Vagina (tissue), 2 donors: ENCODE data around the gene TMEM167A. TPM values are rescaled to one million over a fixed set of nuclear protein-coding genes. Genes with fewer than 3 reads are reported as not detected.

Source experiments
- DNase-seq, 2 donors: peaks; one replicate each; pipeline ENCODE4 v3.0.0-alpha.2; 2017; ENCODE audit errors: extremely low spot score in 2 of 2
- H3K27ac ChIP-seq: fragments of 200-600 bp; sonication (generic); one replicate; pipeline ENCODE4 v1.5.1; 2019
- H3K27me3 ChIP-seq: fragments of 200-600 bp; sonication (generic); one replicate; pipeline ENCODE4 v1.5.1; 2019
- H3K36me3 ChIP-seq, 2 donors: fragments of 200-600 bp; sonication (generic); one replicate each; pipeline ENCODE4 v1.5.1; 2017 to 2019
- H3K4me1 ChIP-seq: fragments of 200-600 bp; sonication (generic); one replicate; pipeline ENCODE4 v1.5.1; 2019
- H3K4me3 ChIP-seq, 2 donors: fragments of 200-600 bp; sonication (generic); 1 replicate in 1 of 2; 2 replicates in 1 of 2; pipeline ENCODE4 v1.5.1; 2016 to 2019
- H3K9me3 ChIP-seq: fragments of 200-600 bp; sonication (generic); one replicate; pipeline ENCODE4 v1.5.1; 2019
- POLR2A ChIP-seq, 2 donors: fragments of 450-650 bp; IDR thresholded peaks; one replicate each; pipeline ENCODE4 v1.6.1; 2017; ENCODE audit warnings: antibody characterized with exemption in 2 of 2, mild to moderate bottlenecking in 2 of 2, moderate library complexity in 2 of 2
- POLR2AphosphoS5 ChIP-seq, 2 donors: sonication (generic); formaldehyde crosslinking; IDR thresholded peaks; one replicate each; pipeline ENCODE4 v1.9.0; 2017; ENCODE audit warnings: antibody characterized with exemption in 2 of 2, mild to moderate bottlenecking in 2 of 2, low read depth in 1 of 2; ENCODE audit not compliant: insufficient read depth in 1 of 2
- intact Hi-C: fragments of 100-400 bp; cut with DNase I; formaldehyde crosslinking; loops from one replicate; pipeline ENCODE4 v1.15.1; 2023
- total RNA-seq: library from RNA; depleted of rRNA; stranded (reverse); fragments of >200 nt; gene quantifications from one replicate; pipeline ENCODE4 v1.2.3, GENCODE V29; 2016
- TF ChIP-seq, protein P1 (sequence below), 3 experiments: fragments of 450-650 bp in 2 of 3; fragments of 200-600 bp in 1 of 3; sonication (generic) in 1 of 3; IDR thresholded peaks; one replicate each; pipeline ENCODE4 v1.5.1; 2017 to 2019; ENCODE audit warnings: antibody characterized with exemption in 3 of 3, mild to moderate bottlenecking in 2 of 3, moderate library complexity in 2 of 3

Gene TMEM167A
- total RNA-seq, 1 donor from 2014 or later = 22.3 TPM

DNA sequence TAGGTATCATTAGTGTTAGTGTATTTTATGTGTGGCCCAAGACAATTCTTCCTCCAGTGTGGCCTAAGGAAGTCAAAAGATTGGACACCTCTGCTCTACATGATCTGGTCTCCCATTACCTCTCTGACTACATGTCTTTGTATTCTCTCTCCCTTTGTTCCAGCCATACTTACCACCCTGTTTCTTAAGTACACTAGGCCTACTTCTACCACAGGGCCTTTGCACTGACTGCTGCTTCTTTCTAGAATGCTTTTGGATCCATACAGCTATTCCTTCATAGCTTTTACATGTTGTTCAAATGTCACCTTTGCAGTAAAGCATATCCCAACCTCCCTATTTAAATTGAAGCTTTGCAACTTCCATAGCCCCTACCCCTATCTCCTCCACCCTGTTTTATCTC is 5.6 kb upstream of the TMEM167A start:
- Histone ChIP-seq H3K9me3 (no peaks in the 10 kb centered on the region), H3K36me3 (no peaks in the 10 kb centered on the region), H3K4me1 (no peaks in the 10 kb centered on the region), H3K4me3 (no peak overlapping the region), H3K27ac (no peak overlapping the region), H3K27me3 (no peaks in the 10 kb centered on the region)
- no peak for DNase-seq
- TF ChIP-seq POLR2AphosphoS5 (IDR thresholded peaks at IDR 0.05; ENCODE audit: insufficient read depth in 1 of 2, low read depth in 1 of 2) (no peak), POLR2A (IDR thresholded peaks at IDR 0.05) (no peak)
- TF ChIP-seq, protein P1, sequence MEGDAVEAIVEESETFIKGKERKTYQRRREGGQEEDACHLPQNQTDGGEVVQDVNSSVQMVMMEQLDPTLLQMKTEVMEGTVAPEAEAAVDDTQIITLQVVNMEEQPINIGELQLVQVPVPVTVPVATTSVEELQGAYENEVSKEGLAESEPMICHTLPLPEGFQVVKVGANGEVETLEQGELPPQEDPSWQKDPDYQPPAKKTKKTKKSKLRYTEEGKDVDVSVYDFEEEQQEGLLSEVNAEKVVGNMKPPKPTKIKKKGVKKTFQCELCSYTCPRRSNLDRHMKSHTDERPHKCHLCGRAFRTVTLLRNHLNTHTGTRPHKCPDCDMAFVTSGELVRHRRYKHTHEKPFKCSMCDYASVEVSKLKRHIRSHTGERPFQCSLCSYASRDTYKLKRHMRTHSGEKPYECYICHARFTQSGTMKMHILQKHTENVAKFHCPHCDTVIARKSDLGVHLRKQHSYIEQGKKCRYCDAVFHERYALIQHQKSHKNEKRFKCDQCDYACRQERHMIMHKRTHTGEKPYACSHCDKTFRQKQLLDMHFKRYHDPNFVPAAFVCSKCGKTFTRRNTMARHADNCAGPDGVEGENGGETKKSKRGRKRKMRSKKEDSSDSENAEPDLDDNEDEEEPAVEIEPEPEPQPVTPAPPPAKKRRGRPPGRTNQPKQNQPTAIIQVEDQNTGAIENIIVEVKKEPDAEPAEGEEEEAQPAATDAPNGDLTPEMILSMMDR (IDR thresholded peaks at IDR 0.05) = no peak
- intact Hi-C loops = no loop called here

DNA sequence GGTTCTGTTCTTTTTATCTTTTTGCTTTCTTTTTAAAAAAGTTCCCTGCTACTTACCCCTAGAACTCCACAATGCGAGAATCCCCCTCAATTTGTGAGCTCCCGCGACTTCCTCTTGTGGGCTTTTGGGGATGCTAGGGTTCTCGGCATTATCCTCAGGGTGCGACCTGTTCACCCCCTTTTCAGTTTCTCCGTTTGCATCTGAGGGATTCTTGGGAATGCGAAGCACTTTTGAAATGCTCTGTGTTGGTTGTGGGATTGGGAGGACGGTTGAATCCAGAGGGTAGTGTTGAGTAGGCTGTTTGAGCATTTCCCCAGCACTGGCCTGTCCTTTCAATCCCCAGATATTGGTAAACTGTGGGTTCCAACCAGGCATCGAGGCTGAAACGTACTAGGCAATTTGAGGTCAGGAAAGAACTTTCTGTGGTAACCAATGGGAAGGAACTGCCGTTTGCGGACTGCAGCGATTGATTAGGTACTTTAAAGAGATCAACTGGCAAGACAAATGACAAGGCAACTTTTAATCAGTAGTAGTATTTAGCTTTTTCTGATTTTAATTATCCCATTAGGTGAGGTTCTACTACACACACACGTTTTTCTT is 568 bp upstream of the TMEM167A start:
- H3K27me3 ChIP-seq = no peaks in the 10 kb centered on the region
- TF ChIP-seq, protein P1 (IDR thresholded peaks at IDR 0.05) = no peak
- no peak for TF ChIP-seq POLR2A (IDR thresholded peaks at IDR 0.05)
- intact Hi-C loops = no loop called here
- no peaks in the 10 kb centered on the region for H3K36me3 ChIP-seq
- H3K4me3 ChIP-seq = peak overlapping the region; percentile 57 to 89
- no peaks in the 10 kb centered on the region for H3K9me3 ChIP-seq
- no peak for DNase-seq
- H3K27ac ChIP-seq = peak overlapping the region; percentile 64
- H3K4me1 ChIP-seq = peaks cover 36% of the 10 kb centered on the region

DNA sequence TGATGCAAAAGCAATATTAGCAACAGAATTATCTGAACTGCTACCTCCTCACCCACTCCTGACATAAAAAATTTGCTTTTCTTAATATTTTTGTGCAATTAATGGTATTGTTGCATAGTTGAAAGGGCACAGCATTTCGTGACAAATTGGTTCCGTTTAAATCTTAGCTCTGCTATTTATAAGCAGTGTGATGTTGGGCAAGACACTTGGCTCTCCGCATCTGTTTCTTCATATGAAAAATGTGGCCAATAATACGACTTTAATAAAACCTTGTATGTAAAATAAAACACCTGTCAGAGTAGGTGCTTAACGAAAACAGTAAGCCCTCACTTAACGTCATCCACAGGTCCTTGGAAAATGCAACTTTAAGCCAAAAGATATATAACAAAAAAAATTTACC is 4.2 kb downstream of the TMEM167A start:
- no peak for DNase-seq
- TF ChIP-seq, protein P1 (IDR thresholded peaks at IDR 0.05) = no peak
- TF ChIP-seq POLR2AphosphoS5 (IDR thresholded peaks at IDR 0.05; ENCODE audit: insufficient read depth in 1 of 2, low read depth in 1 of 2) (no peak), POLR2A (IDR thresholded peaks at IDR 0.05) (no peak)
- H3K36me3 ChIP-seq = no peaks in the 10 kb centered on the region
- intact Hi-C loops = no loop called here
- H3K4me3 ChIP-seq = no peak overlapping the region
- H3K4me1 ChIP-seq = peaks cover 63% of the 10 kb centered on the region
- no peaks in the 10 kb centered on the region for H3K27me3 ChIP-seq
- H3K27ac ChIP-seq = no peak overlapping the region
- H3K9me3 ChIP-seq = no peaks in the 10 kb centered on the region

DNA sequence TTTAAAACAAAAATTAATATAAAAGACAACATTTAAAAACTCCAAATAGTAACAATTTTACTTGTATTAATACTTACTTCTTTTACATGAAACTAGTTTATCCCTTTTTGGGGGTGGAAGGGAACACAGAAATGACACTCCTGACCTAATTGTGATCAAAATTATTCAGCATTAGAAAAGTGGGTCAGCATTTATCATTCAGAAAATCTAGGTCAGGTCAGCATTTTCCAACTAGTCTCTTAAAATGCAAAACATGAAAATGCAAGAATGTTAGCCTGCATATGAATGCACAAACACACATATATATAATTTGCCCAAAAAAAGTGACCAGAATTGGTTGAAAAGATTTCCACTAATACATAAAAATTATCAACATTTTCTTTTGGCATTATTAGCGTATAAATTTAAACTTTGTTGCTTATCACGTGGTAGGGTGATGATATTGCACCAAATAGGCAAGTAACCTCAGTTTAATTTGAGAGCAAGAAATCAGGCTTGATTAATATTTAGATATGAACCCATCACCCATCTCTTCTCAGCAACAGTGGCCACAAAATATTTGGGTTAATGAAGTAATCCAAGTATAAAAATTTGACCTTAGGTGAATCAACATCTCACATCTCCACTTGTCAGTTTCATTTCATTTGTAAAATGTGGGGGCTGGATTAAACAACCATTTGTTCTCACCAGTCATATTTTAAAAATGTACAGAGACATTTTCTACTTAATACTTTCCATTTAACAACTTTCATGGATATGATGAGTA is 5.7 kb downstream of the TMEM167A start:
- peaks cover 62% of the 10 kb centered on the region for H3K4me1 ChIP-seq
- intact Hi-C loops = no loop called here
- H3K27me3 ChIP-seq = no peaks in the 10 kb centered on the region

More for the DNA sequence above, 5.7 kb downstream of the TMEM167A start:
- Histone ChIP-seq H3K9me3 (no peaks in the 10 kb centered on the region), H3K27ac (no peak overlapping the region), H3K4me3 (no peak overlapping the region), H3K36me3 (no peaks in the 10 kb centered on the region)
- TF ChIP-seq POLR2AphosphoS5 (IDR thresholded peaks at IDR 0.05; ENCODE audit: insufficient read depth in 1 of 2, low read depth in 1 of 2) (no peak), POLR2A (IDR thresholded peaks at IDR 0.05) (no peak)
- TF ChIP-seq, protein P1 (IDR thresholded peaks at IDR 0.05) = no peak
- no peak for DNase-seq
